ENCODE data around the gene RNF166.

- TF ChIP-seq POLR2AphosphoS5 (IDR thresholded peaks at IDR 0.05; ENCODE audit: low read depth, low read length) (no peak), CTCF (IDR thresholded peaks at IDR 0.05) (no peak), REST (IDR thresholded peaks at IDR 0.05; ENCODE audit: insufficient read depth in 1 of 2, low read depth in 2 of 2, low read length in 1 of 2) (no peak), SIN3A (IDR thresholded peaks at IDR 0.05; ENCODE audit: borderline replicate concordance, insufficient read depth, low read depth, low read length) (no peak), TCF7L2 (IDR thresholded peaks at IDR 0.05; ENCODE audit: low read depth, low read length) (no peak)
These were observed 6.8 kb upstream of the RNF166 start for GRCh38 chr16:88713054-88713453.
